Fibroblast of peridontal ligament (primary cell): Measurements from ENCODE around the gene ELMO2.
"Not testable (repeated sequence)": the region's sequence is repeated elsewhere in the genome, so short reads cannot be mapped to it uniquely, and the experiment has no call there.

ENCODE experiments used
- DNase-seq: peaks from one replicate; pipeline ENCODE4 v3.0.0-alpha.2; 2010; ENCODE audit errors: extremely low read depth

The ELMO2 gene

GRCh38 chr20:46406986-46407670 is 713 bp upstream of the ELMO2 start:
- DNase-seq: no peak

GRCh38 chr20:46402331-46402811 is 4.0 kb downstream of the ELMO2 start:
- DNase-seq: peak; percentile 70

- DNase-seq: no peak
These were observed 4.9 kb downstream of the ELMO2 start for GRCh38 chr20:46401478-46401860.

GRCh38 chr20:46400828-46401477 is 5.5 kb downstream of the ELMO2 start:
- peak; percentile 82 for DNase-seq

GRCh38 chr20:46400253-46400652 is 6.2 kb downstream of the ELMO2 start:
- DNase-seq: peak; percentile 89

- DNase-seq: no peak
These were observed 7.0 kb downstream of the ELMO2 start for GRCh38 chr20:46399401-46399800.

- no peak for DNase-seq
These were observed 7.5 kb downstream of the ELMO2 start for GRCh38 chr20:46398963-46399362.

- DNase-seq: no peak
These were observed 10.2 kb downstream of the ELMO2 start for GRCh38 chr20:46396052-46396740.

GRCh38 chr20:46394872-46395760 is 11.3 kb downstream of the ELMO2 start:
- no peak for DNase-seq

- no peak for DNase-seq
These were observed 12.4 kb downstream of the ELMO2 start for GRCh38 chr20:46393967-46394366.

GRCh38 chr20:46388937-46389336 is 17.5 kb downstream of the ELMO2 start:
- no peak for DNase-seq

GRCh38 chr20:46388201-46388836 is 18.1 kb downstream of the ELMO2 start:
- DNase-seq: no peak

GRCh38 chr20:46387054-46387453 is 19.4 kb downstream of the ELMO2 start:
- not testable (repeated sequence) for DNase-seq

- no peak for DNase-seq
These were observed 27.9 kb downstream of the ELMO2 start for GRCh38 chr20:46378412-46379009.

- DNase-seq: no peak
These were observed 28.9 kb downstream of the ELMO2 start for GRCh38 chr20:46377518-46377917.

- DNase-seq: no peak
These were observed 30.1 kb downstream of the ELMO2 start for GRCh38 chr20:46376196-46376785.

- DNase-seq: peak; percentile 13
These were observed 30.6 kb downstream of the ELMO2 start for GRCh38 chr20:46375771-46376170.

- DNase-seq: no peak
These were observed 32.0 kb downstream of the ELMO2 start for GRCh38 chr20:46374383-46374782.

GRCh38 chr20:46371656-46372055 is 34.8 kb downstream of the ELMO2 start:
- peak; percentile 65 for DNase-seq

GRCh38 chr20:46368902-46369268 is 37.5 kb downstream of the ELMO2 start:
- no peak for DNase-seq
